HUES48 (cell line): Measurements from ENCODE around the gene TEDC2.
A peak's percentile ranks its signal among the peaks of the same experiment; 100 is the strongest.

Source experiments
- H3K27ac ChIP-seq: one replicate; pipeline ENCODE4 v1.7.0; 2013; ENCODE audit warnings: low read depth, low read length, inconsistent platforms
- H3K27me3 ChIP-seq: 2 replicates; pipeline ENCODE4 v1.6.1; 2013; ENCODE audit warnings: mild to moderate bottlenecking, low read length; ENCODE audit not compliant: control insufficient read depth, insufficient read depth
- H3K36me3 ChIP-seq: 2 replicates; pipeline ENCODE4 v1.6.1; 2013; ENCODE audit warnings: low read length; ENCODE audit not compliant: control insufficient read depth, insufficient read depth
- H3K4me1 ChIP-seq: 2 replicates; pipeline ENCODE4 v1.6.1; 2013; ENCODE audit warnings: mild to moderate bottlenecking, low read length; ENCODE audit not compliant: control insufficient read depth, insufficient read depth
- H3K4me3 ChIP-seq: 2 replicates; pipeline ENCODE4 v1.5.1; 2013; ENCODE audit warnings: mild to moderate bottlenecking, low read depth, low read length
- H3K9ac ChIP-seq: 2 replicates; pipeline ENCODE4 v1.6.1; 2013; ENCODE audit warnings: mild to moderate bottlenecking, low read depth, low read length, moderate library complexity
- H3K9me3 ChIP-seq: 2 replicates; pipeline ENCODE4 v1.6.1; 2013; ENCODE audit warnings: low read length; ENCODE audit not compliant: control insufficient read depth, insufficient read depth

TEDC2 gene

GRCh38 chr16:2467528-2468232 is 7.8 kb downstream of the TEDC2 start:
- H3K36me3 ChIP-seq = peaks cover 2% of the 10 kb centered on the region
- H3K9ac ChIP-seq = peak overlapping the region; percentile 52; the same call in 1 of the 2 replicates
- peak overlapping the region; percentile 60 for H3K4me3 ChIP-seq
- peak overlapping the region; percentile 39 for H3K27ac ChIP-seq
- H3K4me1 ChIP-seq = peaks cover 16% of the 10 kb centered on the region
- H3K9me3 ChIP-seq = no peaks in the 10 kb centered on the region
- H3K27me3 ChIP-seq = peaks cover 40% of the 10 kb centered on the region

GRCh38 chr16:2468233-2468724 is 8.4 kb downstream of the TEDC2 start:
- Histone ChIP-seq H3K36me3 (no peaks in the 10 kb centered on the region; the same call in 1 of the 2 replicates), H3K9me3 (no peaks in the 10 kb centered on the region), H3K4me1 (peaks cover 16% of the 10 kb centered on the region), H3K27ac (no peak overlapping the region), H3K4me3 (peak overlapping the region; percentile 60), H3K27me3 (peaks cover 46% of the 10 kb centered on the region), H3K9ac (peak overlapping the region; percentile 48; the same call in 1 of the 2 replicates)

GRCh38 chr16:2468725-2469398 is 9.0 kb downstream of the TEDC2 start:
- no peaks in the 10 kb centered on the region for H3K9me3 ChIP-seq
- no peaks in the 10 kb centered on the region; the same call in 1 of the 2 replicates for H3K36me3 ChIP-seq
- peaks cover 16% of the 10 kb centered on the region for H3K4me1 ChIP-seq
- peak overlapping the region; percentile 60 for H3K4me3 ChIP-seq
- no peak overlapping the region for H3K9ac ChIP-seq
- peaks cover 50% of the 10 kb centered on the region for H3K27me3 ChIP-seq
- H3K27ac ChIP-seq = no peak overlapping the region

- H3K4me1 ChIP-seq = peaks cover 16% of the 10 kb centered on the region
- H3K36me3 ChIP-seq = no peaks in the 10 kb centered on the region
- H3K9ac ChIP-seq = no peak overlapping the region
- no peaks in the 10 kb centered on the region for H3K9me3 ChIP-seq
- H3K27ac ChIP-seq = no peak overlapping the region
- peaks cover 57% of the 10 kb centered on the region for H3K27me3 ChIP-seq
- no peak overlapping the region for H3K4me3 ChIP-seq
These were observed 9.7 kb downstream of the TEDC2 start for GRCh38 chr16:2469399-2470233.

GRCh38 chr16:2470234-2470601 is 10.3 kb downstream of the TEDC2 start:
- no peak overlapping the region for H3K4me3 ChIP-seq
- H3K27ac ChIP-seq = no peak overlapping the region
- no peaks in the 10 kb centered on the region for H3K36me3 ChIP-seq
- no peaks in the 10 kb centered on the region for H3K9me3 ChIP-seq
- no peak overlapping the region for H3K9ac ChIP-seq
- peaks cover 58% of the 10 kb centered on the region for H3K27me3 ChIP-seq
- H3K4me1 ChIP-seq = peaks cover 16% of the 10 kb centered on the region

- Histone ChIP-seq H3K27ac (no peak overlapping the region), H3K36me3 (no peaks in the 10 kb centered on the region), H3K9ac (no peak overlapping the region), H3K4me1 (peaks cover 16% of the 10 kb centered on the region), H3K9me3 (no peaks in the 10 kb centered on the region), H3K4me3 (no peak overlapping the region), H3K27me3 (peaks cover 58% of the 10 kb centered on the region)
These were observed 10.7 kb downstream of the TEDC2 start for GRCh38 chr16:2470603-2471015.

GRCh38 chr16:2471016-2471652 is 11.2 kb downstream of the TEDC2 start, which contains the start of gene NTN3:
NTN3 (plus strand) TSS chr16:2471297; CDS start chr16:2471702, 405 bp downstream.
- Histone ChIP-seq H3K27me3 (peaks cover 62% of the 10 kb centered on the region), H3K9ac (no peak within 1 kb of the TSS), H3K27ac (no peak within 1 kb of the TSS), H3K9me3 (no peaks in the 10 kb centered on the region), H3K4me3 (peak within 1 kb of the TSS; percentile 42; the same call in 1 of the 2 replicates), H3K4me1 (peaks cover 20% of the 10 kb centered on the region), H3K36me3 (no peaks in the 10 kb centered on the region)

GRCh38 chr16:2471653-2472487 is 12.0 kb downstream of the TEDC2 start:
- H3K27ac ChIP-seq = no peak overlapping the region
- no peaks in the 10 kb centered on the region for H3K36me3 ChIP-seq
- H3K9ac ChIP-seq = no peak overlapping the region
- H3K9me3 ChIP-seq = no peaks in the 10 kb centered on the region
- peaks cover 65% of the 10 kb centered on the region for H3K27me3 ChIP-seq
- peak overlapping the region; percentile 42; the same call in 1 of the 2 replicates for H3K4me3 ChIP-seq
- H3K4me1 ChIP-seq = peaks cover 20% of the 10 kb centered on the region

GRCh38 chr16:2472488-2472864 is 12.6 kb downstream of the TEDC2 start:
- Histone ChIP-seq H3K9ac (no peak overlapping the region), H3K4me1 (peaks cover 20% of the 10 kb centered on the region), H3K27me3 (peaks cover 65% of the 10 kb centered on the region)

More at GRCh38 chr16:2472488-2472864, 12.6 kb downstream of the TEDC2 start:
- no peaks in the 10 kb centered on the region for H3K36me3 ChIP-seq
- H3K9me3 ChIP-seq = no peaks in the 10 kb centered on the region
- H3K27ac ChIP-seq = no peak overlapping the region
- no peak overlapping the region for H3K4me3 ChIP-seq
